Parathyroid adenoma (tissue), 2 donors: ENCODE results near the gene DYSF.

Source experiments
- H2AFZ ChIP-seq: fragments of 300-600 bp; sonication (generic); one replicate; pipeline ENCODE4 v1.7.0; 2017; ENCODE audit warnings: antibody characterized with exemption, mild to moderate bottlenecking
- H3K27ac ChIP-seq: fragments of 300-600 bp; sonication (generic); one replicate; pipeline ENCODE4 v1.7.0; 2017
- H3K27me3 ChIP-seq: fragments of 300-600 bp; sonication (generic); one replicate; pipeline ENCODE4 v1.7.0; 2017; ENCODE audit warnings: low read length; ENCODE audit not compliant: control insufficient read depth, insufficient read depth
- H3K36me3 ChIP-seq: fragments of 300-600 bp; sonication (generic); one replicate; pipeline ENCODE4 v1.7.0; 2017; ENCODE audit warnings: low read length; ENCODE audit not compliant: control insufficient read depth, insufficient read depth
- H3K4me1 ChIP-seq: fragments of 300-600 bp; sonication (generic); one replicate; pipeline ENCODE4 v1.7.0; 2017; ENCODE audit warnings: control low read depth
- H3K4me2 ChIP-seq: fragments of 300-600 bp; sonication (generic); one replicate; pipeline ENCODE4 v1.7.0; 2017; ENCODE audit warnings: low read length
- H3K4me3 ChIP-seq: fragments of 300-600 bp; sonication (generic); one replicate; pipeline ENCODE4 v1.7.0; 2017; ENCODE audit warnings: low read depth, low read length
- H3K79me2 ChIP-seq: fragments of 300-600 bp; sonication (generic); one replicate; pipeline ENCODE4 v1.7.0; 2017; ENCODE audit warnings: control low read depth
- H3K9ac ChIP-seq: fragments of 300-600 bp; sonication (generic); one replicate; pipeline ENCODE4 v1.7.0; 2017; ENCODE audit warnings: mild to moderate bottlenecking
- H3K9me3 ChIP-seq: fragments of 300-600 bp; sonication (generic); one replicate; pipeline ENCODE4 v1.7.0; 2017; ENCODE audit warnings: low read length; ENCODE audit not compliant: control insufficient read depth
- CTCF ChIP-seq: fragments of 300-600 bp; sonication (generic); IDR thresholded peaks from one replicate; pipeline ENCODE4 v1.7.0; 2017; ENCODE audit warnings: antibody characterized with exemption, mild to moderate bottlenecking
- donor health status: primary hyperparathyroidism.

DYSF gene

GRCh38 chr2:71567625-71568024, 114.3 kb downstream of the DYSF start:
- Histone ChIP-seq H3K79me2 (no peaks in the 10 kb centered on the region), H3K4me3 (no peak overlapping the region), H3K4me1 (no peaks in the 10 kb centered on the region), H3K9ac (no peak overlapping the region), H3K27ac (no peak overlapping the region), H2AFZ (no peak overlapping the region), H3K9me3 (no peaks in the 10 kb centered on the region), H3K36me3 (no peaks in the 10 kb centered on the region), H3K27me3 (no peaks in the 10 kb centered on the region), H3K4me2 (no peak overlapping the region)
- no peak for TF ChIP-seq CTCF

DNA sequence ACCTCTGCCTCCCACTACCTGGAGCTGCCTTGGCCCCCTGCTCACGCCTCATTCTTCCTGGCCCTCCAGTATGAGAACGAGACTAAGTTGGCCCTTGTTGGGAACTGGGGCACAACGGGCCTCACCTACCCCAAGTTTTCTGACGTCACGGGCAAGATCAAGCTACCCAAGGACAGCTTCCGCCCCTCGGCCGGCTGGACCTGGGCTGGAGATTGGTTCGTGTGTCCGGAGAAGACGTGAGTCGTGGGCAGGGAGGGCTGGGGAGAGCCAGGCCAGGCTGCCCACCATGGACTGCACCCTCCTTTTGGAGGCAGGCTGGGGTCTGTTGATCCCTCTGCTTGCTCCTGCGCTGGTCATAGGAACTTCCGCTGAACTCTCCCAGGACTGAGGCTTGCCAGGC, 114.7 kb downstream of the DYSF start:
- no peak overlapping the region for H2AFZ ChIP-seq
- no peaks in the 10 kb centered on the region for H3K36me3 ChIP-seq

DNA sequence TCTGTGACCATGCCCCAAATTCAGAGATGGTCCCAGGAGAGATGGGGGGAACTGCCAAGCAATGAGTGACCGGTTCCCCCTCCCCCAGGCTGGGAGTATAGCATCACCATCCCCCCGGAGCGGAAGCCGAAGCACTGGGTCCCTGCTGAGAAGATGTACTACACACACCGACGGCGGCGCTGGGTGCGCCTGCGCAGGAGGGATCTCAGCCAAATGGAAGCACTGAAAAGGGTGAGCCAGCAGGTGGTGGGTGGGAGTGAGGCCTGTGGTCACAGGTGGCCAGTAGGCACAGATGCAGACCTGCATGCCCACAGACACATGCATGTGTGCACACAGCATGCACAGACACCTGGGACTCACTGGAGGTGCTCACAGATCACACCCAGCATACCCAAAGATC, 117.2 kb downstream of the DYSF start:
- no peaks in the 10 kb centered on the region for H3K36me3 ChIP-seq
- no peaks in the 10 kb centered on the region for H3K27me3 ChIP-seq
- no peak overlapping the region for H3K9ac ChIP-seq
- no peaks in the 10 kb centered on the region for H3K79me2 ChIP-seq
- no peak for TF ChIP-seq CTCF
- no peak overlapping the region for H3K4me3 ChIP-seq
- H3K4me2 ChIP-seq: no peak overlapping the region
- H3K27ac ChIP-seq: no peak overlapping the region
- H3K4me1 ChIP-seq: no peaks in the 10 kb centered on the region
- no peak overlapping the region for H2AFZ ChIP-seq
- no peaks in the 10 kb centered on the region for H3K9me3 ChIP-seq

More for the DNA sequence above, 114.7 kb downstream of the DYSF start:
- Histone ChIP-seq H3K9me3 (no peaks in the 10 kb centered on the region), H3K4me1 (no peaks in the 10 kb centered on the region), H3K79me2 (no peaks in the 10 kb centered on the region), H3K27me3 (no peaks in the 10 kb centered on the region), H3K9ac (no peak overlapping the region), H3K4me3 (no peak overlapping the region), H3K27ac (no peak overlapping the region), H3K4me2 (no peak overlapping the region)
- no peak for TF ChIP-seq CTCF

DNA sequence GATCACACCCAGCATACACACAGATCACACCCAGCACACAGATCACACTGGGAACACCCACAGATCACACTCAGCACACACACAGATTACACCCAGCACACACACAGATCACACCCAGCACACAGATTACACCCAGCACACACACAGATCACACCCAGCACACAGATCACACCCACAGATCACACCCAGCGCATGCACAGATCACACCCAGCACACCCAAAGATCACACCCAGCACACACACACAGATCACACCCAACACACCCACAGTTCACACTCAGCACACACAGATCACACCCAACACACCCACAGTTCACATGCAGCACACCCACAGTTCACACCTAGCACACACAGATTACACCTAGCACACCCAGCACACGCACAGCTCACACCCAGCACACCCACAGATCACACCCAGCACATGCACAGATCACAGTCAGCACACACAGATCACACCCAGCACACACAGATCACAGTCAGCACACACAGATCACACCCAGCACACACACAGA, 117.6 kb downstream of the DYSF start:
- H3K4me3 ChIP-seq: no peak overlapping the region
- no peak for TF ChIP-seq CTCF
- no peaks in the 10 kb centered on the region for H3K4me1 ChIP-seq
- H3K9me3 ChIP-seq: no peaks in the 10 kb centered on the region
- H3K79me2 ChIP-seq: no peaks in the 10 kb centered on the region
- no peak overlapping the region for H3K4me2 ChIP-seq
- H3K9ac ChIP-seq: no peak overlapping the region
- H3K27me3 ChIP-seq: no peaks in the 10 kb centered on the region
- no peak overlapping the region for H3K27ac ChIP-seq
- H3K36me3 ChIP-seq: no peaks in the 10 kb centered on the region
- H2AFZ ChIP-seq: no peak overlapping the region

DNA sequence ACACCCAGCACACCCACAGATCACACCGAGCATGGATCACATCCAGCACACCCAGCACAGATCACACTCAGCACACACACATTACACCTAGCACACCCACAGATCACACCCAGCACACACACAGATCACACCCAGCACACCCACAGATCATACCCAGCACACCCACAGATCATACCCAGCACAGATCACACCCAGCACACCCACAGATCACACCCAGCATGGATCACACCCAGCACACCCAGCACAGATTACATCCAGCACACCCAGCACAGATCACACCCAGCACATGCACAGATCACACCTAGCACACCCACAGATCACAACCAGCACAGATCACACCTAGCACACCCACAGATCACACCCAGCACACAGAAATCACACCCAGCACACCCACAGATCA, 118.6 kb downstream of the DYSF start:
- no peak overlapping the region for H2AFZ ChIP-seq
- H3K27ac ChIP-seq: no peak overlapping the region
- H3K9ac ChIP-seq: no peak overlapping the region
- H3K4me1 ChIP-seq: no peaks in the 10 kb centered on the region
- no peak overlapping the region for H3K4me3 ChIP-seq
- H3K9me3 ChIP-seq: no peaks in the 10 kb centered on the region
- TF ChIP-seq CTCF: no peak
- H3K36me3 ChIP-seq: no peaks in the 10 kb centered on the region
- H3K79me2 ChIP-seq: no peaks in the 10 kb centered on the region
- H3K4me2 ChIP-seq: no peak overlapping the region
- no peaks in the 10 kb centered on the region for H3K27me3 ChIP-seq
